HG03378 (cell line): Measurements from ENCODE around the gene SPEM3.

ENCODE experiments used
- ATAC-seq: cut with Tn5 transposase; IDR thresholded peaks from one replicate; pipeline ENCODE4 v1.9.1; 2021; ENCODE audit warnings: mild to moderate bottlenecking, moderate library complexity; ENCODE audit not compliant: unreplicated experiment

The SPEM3 gene

GRCh38 chr17:7419819-7420610 lies 8.6 kb upstream of the SPEM3 start, which contains the start of gene SPEM1:
Gene SPEM1 (plus strand): TSS chr17:7420324. CDS start chr17:7420385, 61 bp downstream.
- ATAC-seq, result no peak

GRCh38 chr17:7421186-7421585 lies 7.5 kb upstream of the SPEM3 start:
- no peak for ATAC-seq

- ATAC-seq, result no peak
Observed at GRCh38 chr17:7423679-7424078, 5.0 kb upstream of the SPEM3 start.

GRCh38 chr17:7425316-7425715 lies 3.3 kb upstream of the SPEM3 start, which contains the start of gene SPEM2:
Gene SPEM2 (plus strand): TSS chr17:7425616. CDS start chr17:7425689, 73 bp downstream.
- ATAC-seq, result no peak

- no peak for ATAC-seq
Observed at GRCh38 chr17:7425756-7426155, 2.9 kb upstream of the SPEM3 start.

- ATAC-seq, result no peak
Observed at GRCh38 chr17:7426203-7426863, 2.3 kb upstream of the SPEM3 start.

- no peak for ATAC-seq
Observed at GRCh38 chr17:7426896-7427489, 1.7 kb upstream of the SPEM3 start.

- ATAC-seq, result no peak
Observed at GRCh38 chr17:7427549-7427948, 1.1 kb upstream of the SPEM3 start.

- no peak for ATAC-seq
Observed at GRCh38 chr17:7429722-7430121, 1.1 kb downstream of the SPEM3 start.

- no peak for ATAC-seq
Observed at GRCh38 chr17:7431231-7431630, 2.6 kb downstream of the SPEM3 start.

GRCh38 chr17:7432296-7432695 lies 3.6 kb downstream of the SPEM3 start:
- ATAC-seq, result no peak

GRCh38 chr17:7435676-7436555 lies 7.3 kb downstream of the SPEM3 start:
- ATAC-seq, result peak; percentile 29

GRCh38 chr17:7436556-7437368 lies 8.1 kb downstream of the SPEM3 start:
- no peak for ATAC-seq

- ATAC-seq, result no peak
Observed at GRCh38 chr17:7437369-7437863, 8.8 kb downstream of the SPEM3 start.

GRCh38 chr17:7437950-7438614 lies 9.4 kb downstream of the SPEM3 start:
- ATAC-seq, result no peak

GRCh38 chr17:7438656-7439460 lies 10.2 kb downstream of the SPEM3 start:
- ATAC-seq, result no peak

GRCh38 chr17:7439462-7440112 lies 10.9 kb downstream of the SPEM3 start, which contains the start of gene FGF11:
Gene FGF11 (plus strand): TSS chr17:7439512. CDS start chr17:7439621, 109 bp downstream.
- ATAC-seq, result no peak
